Activated B cell treated with CpG ODN at 0.5 μM for 24 hours (primary cell): ENCODE results near the gene DIS3L2. TPM values are rescaled to one million over a fixed set of nuclear protein-coding genes. Genes with fewer than 3 reads are reported as not detected.

Experiments used
- ATAC-seq: fragments of 200-7000 bp; cut with Tn5 transposase; one replicate; pipeline ENCODE4 v1.10.0; 2021; ENCODE audit warnings: low read depth, mild to moderate bottlenecking, moderate library complexity
- CTCF ChIA-PET: fragments of 350-600 bp; sonication (Branson Sonifier 250); formaldehyde crosslinking; loops from one replicate; lab custom pipeline; 2021; ENCODE audit warnings: antibody characterized with exemption; lab: Charles Lee
- POLR2A ChIA-PET: fragments of 350-600 bp; sonication (Branson Sonifier 250); formaldehyde crosslinking; loops from one replicate; lab custom pipeline; 2021; ENCODE audit warnings: antibody characterized with exemption; lab: Charles Lee
- DNase-seq: peaks from one replicate; pipeline ENCODE4 v3.0.0; 2022
- H3K27ac Mint-ChIP-seq: one replicate; pipeline ENCODE4 v1.8.0; 2020; ENCODE audit warnings: mixed read lengths
- H3K27me3 Mint-ChIP-seq: one replicate; pipeline ENCODE4 v1.8.0; 2021; ENCODE audit warnings: mixed read lengths
- H3K36me3 Mint-ChIP-seq: one replicate; pipeline ENCODE4 v1.8.0; 2021; ENCODE audit warnings: low read depth, mixed read lengths
- H3K4me1 Mint-ChIP-seq: one replicate; pipeline ENCODE4 v1.8.0; 2021; ENCODE audit warnings: mixed read lengths
- H3K4me3 Mint-ChIP-seq: one replicate; pipeline ENCODE4 v1.8.0; 2020; ENCODE audit warnings: mild to moderate bottlenecking, mixed read lengths
- H3K9me3 Mint-ChIP-seq: one replicate; pipeline ENCODE4 v1.8.0; 2020; ENCODE audit warnings: mixed read lengths
- CTCF ChIP-seq: fragments of 200-600 bp; IDR thresholded peaks from one replicate; pipeline ENCODE4 v1.8.0; 2022; ENCODE audit warnings: antibody characterized with exemption, mild to moderate bottlenecking
- intact Hi-C: fragments of 100-400 bp; cut with micrococcal nuclease; formaldehyde crosslinking; loops from one replicate; pipeline ENCODE4 v1.15.1; 2024
- total RNA-seq: library from RNA; stranded (reverse); gene quantifications from 2 replicates; pipeline ENCODE4 v1.2.3, GENCODE V29; 2022

DIS3L2 gene
- total RNA-seq, 1 donor from 2014 or later = 65.9 TPM

- Mint-ChIP-seq H3K27ac (no peak overlapping the region), H3K9me3 (no peaks in the 10 kb centered on the region), H3K4me1 (peaks cover 17% of the 10 kb centered on the region), H3K27me3 (no peaks in the 10 kb centered on the region), H3K36me3 (peaks cover 15% of the 10 kb centered on the region), H3K4me3 (no peak overlapping the region)
- no peak for TF ChIP-seq CTCF
- ATAC-seq = no peak
- intact Hi-C loops = no loop called here
- no peak for DNase-seq
- ChIA-PET CTCF (no interaction called here), POLR2A (no interaction called here)
Measured at GRCh38 chr2:232052591-232052990, 91.1 kb downstream of the DIS3L2 start.

- Mint-ChIP-seq H3K27me3 (no peaks in the 10 kb centered on the region), H3K4me3 (no peak overlapping the region), H3K36me3 (peaks cover 13% of the 10 kb centered on the region), H3K9me3 (no peaks in the 10 kb centered on the region), H3K4me1 (peaks cover 17% of the 10 kb centered on the region), H3K27ac (no peak overlapping the region)
- ATAC-seq (no peak), DNase-seq (no peak)
- CTCF ChIA-PET = no interaction called here
- TF ChIP-seq CTCF = no peak
- POLR2A ChIA-PET = no interaction called here
- intact Hi-C loops = no loop called here
Measured at GRCh38 chr2:232053777-232054176, 92.3 kb downstream of the DIS3L2 start.

GRCh38 chr2:232058063-232058877, 96.8 kb downstream of the DIS3L2 start:
- TF ChIP-seq CTCF = no peak
- DNase-seq = no peak
- no peaks in the 10 kb centered on the region for H3K27me3 Mint-ChIP-seq
- peaks cover 14% of the 10 kb centered on the region for H3K4me1 Mint-ChIP-seq
- peaks cover 13% of the 10 kb centered on the region for H3K36me3 Mint-ChIP-seq
- CTCF ChIA-PET = no interaction called here
- no peak overlapping the region for H3K27ac Mint-ChIP-seq
- peaks cover 5% of the 10 kb centered on the region for H3K9me3 Mint-ChIP-seq
- no peak for ATAC-seq
- POLR2A ChIA-PET = no interaction called here
- intact Hi-C loops = no loop called here
- no peak overlapping the region for H3K4me3 Mint-ChIP-seq

- H3K27ac Mint-ChIP-seq = no peak overlapping the region
- no peak for TF ChIP-seq CTCF
- no peak overlapping the region for H3K4me3 Mint-ChIP-seq
- DNase-seq (no peak), ATAC-seq (no peak)
- peaks cover 5% of the 10 kb centered on the region for H3K9me3 Mint-ChIP-seq
- peaks cover 12% of the 10 kb centered on the region for H3K4me1 Mint-ChIP-seq
- CTCF ChIA-PET = no interaction called here
- POLR2A ChIA-PET = no interaction called here
- intact Hi-C loops = no loop called here
- H3K36me3 Mint-ChIP-seq = peaks cover 13% of the 10 kb centered on the region
- H3K27me3 Mint-ChIP-seq = no peaks in the 10 kb centered on the region
Measured at GRCh38 chr2:232058931-232059330, 97.4 kb downstream of the DIS3L2 start.

- intact Hi-C loops = no loop called here
- DNase-seq (no peak), ATAC-seq (no peak)
- POLR2A ChIA-PET = no interaction called here
- CTCF ChIA-PET = no interaction called here
- H3K36me3 Mint-ChIP-seq = peaks cover 9% of the 10 kb centered on the region
- no peak for TF ChIP-seq CTCF
- no peaks in the 10 kb centered on the region for H3K27me3 Mint-ChIP-seq
- peaks cover 12% of the 10 kb centered on the region for H3K4me1 Mint-ChIP-seq
- no peak overlapping the region for H3K4me3 Mint-ChIP-seq
- no peak overlapping the region for H3K27ac Mint-ChIP-seq
- peaks cover 5% of the 10 kb centered on the region for H3K9me3 Mint-ChIP-seq
Measured at GRCh38 chr2:232061265-232061664, 99.8 kb downstream of the DIS3L2 start.
